Measurements from ENCODE around the gene GDE1. TPM values are rescaled to one million over a fixed set of nuclear protein-coding genes. Genes with fewer than 3 reads are reported as not detected.

The GDE1 gene
- total RNA-seq, 4 donors from 2014 or later: 80.9 to 143 (median 108) TPM

- peak within 1 kb of the TSS; percentile 44 to 94 (median 86) for H3K27ac ChIP-seq
- peaks cover 0 to 11% of the 10 kb centered on the region in 2 donors for H3K36me3 ChIP-seq
- ATAC-seq: peak; percentile 92
- peak; percentile 56 for TF ChIP-seq POLR2AphosphoS5 (IDR thresholded peaks at IDR 0.05)
- TF ChIP-seq, protein P1, sequence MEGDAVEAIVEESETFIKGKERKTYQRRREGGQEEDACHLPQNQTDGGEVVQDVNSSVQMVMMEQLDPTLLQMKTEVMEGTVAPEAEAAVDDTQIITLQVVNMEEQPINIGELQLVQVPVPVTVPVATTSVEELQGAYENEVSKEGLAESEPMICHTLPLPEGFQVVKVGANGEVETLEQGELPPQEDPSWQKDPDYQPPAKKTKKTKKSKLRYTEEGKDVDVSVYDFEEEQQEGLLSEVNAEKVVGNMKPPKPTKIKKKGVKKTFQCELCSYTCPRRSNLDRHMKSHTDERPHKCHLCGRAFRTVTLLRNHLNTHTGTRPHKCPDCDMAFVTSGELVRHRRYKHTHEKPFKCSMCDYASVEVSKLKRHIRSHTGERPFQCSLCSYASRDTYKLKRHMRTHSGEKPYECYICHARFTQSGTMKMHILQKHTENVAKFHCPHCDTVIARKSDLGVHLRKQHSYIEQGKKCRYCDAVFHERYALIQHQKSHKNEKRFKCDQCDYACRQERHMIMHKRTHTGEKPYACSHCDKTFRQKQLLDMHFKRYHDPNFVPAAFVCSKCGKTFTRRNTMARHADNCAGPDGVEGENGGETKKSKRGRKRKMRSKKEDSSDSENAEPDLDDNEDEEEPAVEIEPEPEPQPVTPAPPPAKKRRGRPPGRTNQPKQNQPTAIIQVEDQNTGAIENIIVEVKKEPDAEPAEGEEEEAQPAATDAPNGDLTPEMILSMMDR (IDR thresholded peaks at IDR 0.05): no peak
- no peak for TF ChIP-seq EP300 (IDR thresholded peaks at IDR 0.05)
- peak; percentile 61 to 65 for TF ChIP-seq POLR2A (IDR thresholded peaks at IDR 0.05)
- peaks cover 10 to 61% (median 25%) of the 10 kb centered on the region in 3 donors for H3K4me1 ChIP-seq
- H3K9me3 ChIP-seq: no peaks in the 10 kb centered on the region
- no peaks in the 10 kb centered on the region for H3K27me3 ChIP-seq
- H3K4me3 ChIP-seq: peak within 1 kb of the TSS; percentile 89 to 94
- 3 to 6% methylated on average over 12 of the region's 51 CpGs for WGBS, 2 donors (ENCODE audit: low coverage in 1 of 2)
These were observed 1.9 kb upstream of the GDE1 start, which contains the start of gene CCP110 for GRCh38 chr16:19523559-19524355. Gene CCP110 (plus strand): TSS chr16:19523942. CDS start chr16:19527882, 3,940 bp downstream.

DNA sequence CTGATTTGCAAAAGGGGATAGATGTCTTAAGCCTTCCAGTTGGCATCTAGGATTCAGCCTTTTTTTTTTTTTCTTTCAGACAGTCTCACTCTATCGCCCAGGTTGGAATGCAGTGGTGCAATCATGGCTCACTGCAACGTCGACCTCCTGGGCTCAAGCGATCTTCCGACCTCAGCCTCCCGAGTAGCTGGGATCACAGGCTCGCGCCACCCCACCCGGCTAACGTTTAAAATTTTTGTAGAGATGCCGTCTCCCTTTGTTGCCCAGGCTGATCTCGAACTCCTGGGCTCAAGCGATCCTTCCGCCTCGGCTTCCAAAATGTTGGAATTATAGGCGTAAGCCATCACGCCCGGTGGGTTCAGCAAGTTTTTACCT, 1.3 kb upstream of the GDE1 start:
- peak overlapping the region in 2 of 4 donors; percentile 82 to 87 for H3K27ac ChIP-seq
- H3K36me3 ChIP-seq: peaks cover 0 to 6% of the 10 kb centered on the region in 2 donors
- H3K4me1 ChIP-seq: peaks cover 10 to 66% (median 25%) of the 10 kb centered on the region in 3 donors
- H3K27me3 ChIP-seq: no peaks in the 10 kb centered on the region
- no peak for TF ChIP-seq POLR2AphosphoS5 (IDR thresholded peaks at IDR 0.05)
- TF ChIP-seq POLR2A (IDR thresholded peaks at IDR 0.05): no peak
- no peak for TF ChIP-seq EP300 (IDR thresholded peaks at IDR 0.05)
- TF ChIP-seq, protein P1 (IDR thresholded peaks at IDR 0.05): no peak
- H3K9me3 ChIP-seq: no peaks in the 10 kb centered on the region
- no peak overlapping the region for H3K4me3 ChIP-seq
- ATAC-seq: no peak
- 55% methylated on average over 14 of the region's 18 CpGs; no CpG with 5 or more reads in 1 of the 2 donors for WGBS, 2 donors (ENCODE audit: low coverage in 1 of 2)

- H3K27ac ChIP-seq: peak overlapping the region; percentile 84 to 94 (median 88)
These were observed 862 bp upstream of the GDE1 start for GRCh38 chr16:19522760-19523159.

DNA sequence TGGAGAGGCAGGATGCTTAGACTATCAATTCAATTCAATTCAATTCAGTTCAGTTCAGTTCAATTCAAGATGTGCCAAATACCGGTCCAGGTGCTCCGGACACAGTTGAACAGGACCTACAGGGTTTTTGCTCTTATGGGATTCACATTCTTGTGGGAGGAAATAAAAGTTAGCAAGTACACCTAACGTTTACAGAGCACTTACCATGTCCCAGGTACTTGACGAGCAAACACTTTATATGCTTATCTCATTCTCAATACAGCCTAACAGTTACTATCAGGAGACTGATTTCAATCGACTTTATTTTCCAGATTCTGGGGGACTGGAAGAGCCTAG, 467 bp upstream of the GDE1 start:
- H3K27me3 ChIP-seq: no peaks in the 10 kb centered on the region
- peaks cover 10 to 66% (median 25%) of the 10 kb centered on the region in 3 donors for H3K4me1 ChIP-seq
- peak overlapping the region in 1 of 2 donors; percentile 81 for H3K4me3 ChIP-seq
- H3K36me3 ChIP-seq: no peaks in the 10 kb centered on the region
- no peak for ATAC-seq
- WGBS, 2 donors (ENCODE audit: low coverage in 1 of 2): 21 to 37% methylated on average over 5 of the region's 5 CpGs
- TF ChIP-seq POLR2A (IDR thresholded peaks at IDR 0.05) (no peak), POLR2AphosphoS5 (IDR thresholded peaks at IDR 0.05) (no peak), EP300 (IDR thresholded peaks at IDR 0.05) (no peak)
- TF ChIP-seq, protein P1 (IDR thresholded peaks at IDR 0.05): no peak
- peak overlapping the region; percentile 84 to 94 (median 88) for H3K27ac ChIP-seq
- no peaks in the 10 kb centered on the region for H3K9me3 ChIP-seq

More at GRCh38 chr16:19522760-19523159, 862 bp upstream of the GDE1 start:
- WGBS, 2 donors (ENCODE audit: low coverage in 1 of 2): 90% methylated on average over 2 of the region's 2 CpGs
- Histone ChIP-seq H3K9me3 (no peaks in the 10 kb centered on the region), H3K36me3 (peaks cover 0 to 1% of the 10 kb centered on the region in 2 donors), H3K27me3 (no peaks in the 10 kb centered on the region), H3K4me3 (no peak overlapping the region), H3K4me1 (peaks cover 10 to 66% (median 25%) of the 10 kb centered on the region in 3 donors)
- ATAC-seq: no peak
- TF ChIP-seq, protein P1 (IDR thresholded peaks at IDR 0.05): no peak
- TF ChIP-seq POLR2AphosphoS5 (IDR thresholded peaks at IDR 0.05) (no peak), EP300 (IDR thresholded peaks at IDR 0.05) (no peak), POLR2A (IDR thresholded peaks at IDR 0.05) (no peak)
